ENCODE results near the gene SYNE2. TPM values are rescaled to one million over a fixed set of nuclear protein-coding genes. Genes with fewer than 3 reads are reported as not detected.
A peak's percentile ranks its signal among the peaks of the same experiment; 100 is the strongest.

The SYNE2 gene
- total RNA-seq, 1 donor: 10.1 TPM

GRCh38 chr14:63910583-63911363 is 58.0 kb downstream of the SYNE2 start:
- Histone ChIP-seq H3K36me3 (ENCODE audit: insufficient read depth, low read length) (no peaks in the 10 kb centered on the region), H4K20me1 (ENCODE audit: insufficient read depth, low read length) (no peaks in the 10 kb centered on the region), H3K27ac (ENCODE audit: low read depth, low read length) (peak overlapping the region; percentile 6), H3K4me2 (ENCODE audit: insufficient read depth, low read length) (peak overlapping the region; percentile 10), H3K4me1 (ENCODE audit: insufficient read depth, low read length) (peaks cover 12% of the 10 kb centered on the region), H3K79me2 (ENCODE audit: insufficient read depth, low read length) (no peaks in the 10 kb centered on the region), H3K9me3 (ENCODE audit: low read depth, low read length) (no peaks in the 10 kb centered on the region), H2AFZ (ENCODE audit: low read length) (peak overlapping the region; percentile 39), H3K27me3 (ENCODE audit: insufficient read depth, low read length) (no peaks in the 10 kb centered on the region), H3K4me3 (ENCODE audit: insufficient read depth, low read length) (no peak overlapping the region)
- TF ChIP-seq, protein P1, sequence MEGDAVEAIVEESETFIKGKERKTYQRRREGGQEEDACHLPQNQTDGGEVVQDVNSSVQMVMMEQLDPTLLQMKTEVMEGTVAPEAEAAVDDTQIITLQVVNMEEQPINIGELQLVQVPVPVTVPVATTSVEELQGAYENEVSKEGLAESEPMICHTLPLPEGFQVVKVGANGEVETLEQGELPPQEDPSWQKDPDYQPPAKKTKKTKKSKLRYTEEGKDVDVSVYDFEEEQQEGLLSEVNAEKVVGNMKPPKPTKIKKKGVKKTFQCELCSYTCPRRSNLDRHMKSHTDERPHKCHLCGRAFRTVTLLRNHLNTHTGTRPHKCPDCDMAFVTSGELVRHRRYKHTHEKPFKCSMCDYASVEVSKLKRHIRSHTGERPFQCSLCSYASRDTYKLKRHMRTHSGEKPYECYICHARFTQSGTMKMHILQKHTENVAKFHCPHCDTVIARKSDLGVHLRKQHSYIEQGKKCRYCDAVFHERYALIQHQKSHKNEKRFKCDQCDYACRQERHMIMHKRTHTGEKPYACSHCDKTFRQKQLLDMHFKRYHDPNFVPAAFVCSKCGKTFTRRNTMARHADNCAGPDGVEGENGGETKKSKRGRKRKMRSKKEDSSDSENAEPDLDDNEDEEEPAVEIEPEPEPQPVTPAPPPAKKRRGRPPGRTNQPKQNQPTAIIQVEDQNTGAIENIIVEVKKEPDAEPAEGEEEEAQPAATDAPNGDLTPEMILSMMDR (IDR thresholded peaks at IDR 0.05; ENCODE audit: extremely low read depth, low read depth, low read length): no peak
- DNase-seq (ENCODE audit: insufficient read length, low spot score, missing footprints): no peak

- Histone ChIP-seq H3K79me2 (ENCODE audit: insufficient read depth, low read length) (no peaks in the 10 kb centered on the region), H3K4me3 (ENCODE audit: insufficient read depth, low read length) (no peak overlapping the region), H4K20me1 (ENCODE audit: insufficient read depth, low read length) (no peaks in the 10 kb centered on the region), H2AFZ (ENCODE audit: low read length) (no peak overlapping the region), H3K4me2 (ENCODE audit: insufficient read depth, low read length) (no peak overlapping the region), H3K4me1 (ENCODE audit: insufficient read depth, low read length) (peaks cover 12% of the 10 kb centered on the region), H3K27ac (ENCODE audit: low read depth, low read length) (no peak overlapping the region), H3K36me3 (ENCODE audit: insufficient read depth, low read length) (no peaks in the 10 kb centered on the region), H3K27me3 (ENCODE audit: insufficient read depth, low read length) (no peaks in the 10 kb centered on the region), H3K9me3 (ENCODE audit: low read depth, low read length) (no peaks in the 10 kb centered on the region)
- DNase-seq (ENCODE audit: insufficient read length, low spot score, missing footprints): no peak
- TF ChIP-seq, protein P1 (IDR thresholded peaks at IDR 0.05; ENCODE audit: extremely low read depth, low read depth, low read length): no peak
These were observed 58.6 kb downstream of the SYNE2 start for GRCh38 chr14:63911404-63911803.

DNA sequence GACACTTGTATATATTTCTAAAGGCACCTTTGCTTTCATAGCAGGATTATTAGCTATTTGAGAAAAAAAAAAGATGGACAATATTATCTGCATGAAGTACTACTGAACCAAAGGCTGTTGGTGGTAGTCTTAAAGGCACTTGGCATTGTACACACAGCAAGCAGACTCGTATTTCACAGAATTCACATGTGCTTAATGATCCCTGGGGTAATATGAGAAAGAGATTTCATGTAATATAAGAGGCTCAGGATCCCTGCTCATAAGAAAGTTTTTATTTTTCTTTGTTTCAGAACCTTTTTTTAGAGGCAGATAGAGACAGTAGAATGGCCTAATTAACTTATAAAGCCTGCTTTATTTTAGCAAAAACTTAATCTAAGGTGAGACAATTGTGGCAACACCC is 59.5 kb downstream of the SYNE2 start:
- no peaks in the 10 kb centered on the region for H3K9me3 ChIP-seq (ENCODE audit: low read depth, low read length)
- H3K4me3 ChIP-seq (ENCODE audit: insufficient read depth, low read length): no peak overlapping the region
- no peaks in the 10 kb centered on the region for H3K79me2 ChIP-seq (ENCODE audit: insufficient read depth, low read length)
- DNase-seq (ENCODE audit: insufficient read length, low spot score, missing footprints): no peak
- no peak overlapping the region for H3K4me2 ChIP-seq (ENCODE audit: insufficient read depth, low read length)
- no peaks in the 10 kb centered on the region for H3K27me3 ChIP-seq (ENCODE audit: insufficient read depth, low read length)
- H4K20me1 ChIP-seq (ENCODE audit: insufficient read depth, low read length): no peaks in the 10 kb centered on the region
- no peak overlapping the region for H2AFZ ChIP-seq (ENCODE audit: low read length)
- TF ChIP-seq, protein P1 (IDR thresholded peaks at IDR 0.05; ENCODE audit: extremely low read depth, low read depth, low read length): no peak
- no peaks in the 10 kb centered on the region for H3K36me3 ChIP-seq (ENCODE audit: insufficient read depth, low read length)
- peaks cover 12% of the 10 kb centered on the region for H3K4me1 ChIP-seq (ENCODE audit: insufficient read depth, low read length)
- H3K27ac ChIP-seq (ENCODE audit: low read depth, low read length): no peak overlapping the region

DNA sequence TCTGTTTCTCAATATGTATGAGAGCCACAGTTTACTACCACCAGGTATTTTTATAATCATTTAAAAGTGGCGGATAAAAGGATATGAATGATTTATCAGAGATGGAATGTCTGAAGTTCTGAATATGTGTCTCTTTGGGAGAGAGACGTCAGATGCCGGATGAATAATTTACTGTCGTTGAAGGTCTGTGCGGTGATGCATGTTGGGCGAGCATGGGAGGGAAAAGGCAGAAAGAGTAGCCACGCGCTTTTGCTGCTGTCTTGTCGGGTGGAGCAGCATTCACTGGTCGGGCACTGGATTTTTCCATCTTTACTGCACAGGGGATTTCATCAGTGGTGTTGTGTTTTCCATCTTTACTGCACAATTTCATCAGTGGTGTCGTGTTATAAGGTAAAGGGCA is 65.6 kb downstream of the SYNE2 start:
- Histone ChIP-seq H3K4me3 (ENCODE audit: insufficient read depth, low read length) (no peak overlapping the region), H3K27me3 (ENCODE audit: insufficient read depth, low read length) (no peaks in the 10 kb centered on the region), H3K27ac (ENCODE audit: low read depth, low read length) (no peak overlapping the region), H3K4me2 (ENCODE audit: insufficient read depth, low read length) (no peak overlapping the region), H4K20me1 (ENCODE audit: insufficient read depth, low read length) (no peaks in the 10 kb centered on the region), H3K9me3 (ENCODE audit: low read depth, low read length) (no peaks in the 10 kb centered on the region), H3K4me1 (ENCODE audit: insufficient read depth, low read length) (no peaks in the 10 kb centered on the region), H2AFZ (ENCODE audit: low read length) (no peak overlapping the region), H3K79me2 (ENCODE audit: insufficient read depth, low read length) (no peaks in the 10 kb centered on the region), H3K36me3 (ENCODE audit: insufficient read depth, low read length) (no peaks in the 10 kb centered on the region)
- TF ChIP-seq, protein P1 (IDR thresholded peaks at IDR 0.05; ENCODE audit: extremely low read depth, low read depth, low read length): no peak
- no peak for DNase-seq (ENCODE audit: insufficient read length, low spot score, missing footprints)
